COLO668 (cell line): Measurements from ENCODE around the gene PECR.
"Not testable (repeated sequence)": the region's sequence is repeated elsewhere in the genome, so short reads cannot be mapped to it uniquely, and the experiment has no call there.

Source experiments
- DNase-seq: peaks from one replicate; lab custom pipeline; 2025; ENCODE audit not compliant: unreplicated experiment; lab: John Stamatoyannopoulos, UW

Gene PECR

GRCh38 chr2:216031960-216032689 is 49.5 kb downstream of the PECR start:
- DNase-seq: no peak

- DNase-seq: no peak
These were observed 51.4 kb downstream of the PECR start for GRCh38 chr2:216030216-216030615.

- DNase-seq: no peak
These were observed 52.0 kb downstream of the PECR start for GRCh38 chr2:216029416-216030129.

- no peak for DNase-seq
These were observed 56.8 kb downstream of the PECR start for GRCh38 chr2:216024779-216025336.

GRCh38 chr2:216023055-216023648 is 58.5 kb downstream of the PECR start:
- DNase-seq: peak; percentile 46

- DNase-seq: no peak
These were observed 59.6 kb downstream of the PECR start for GRCh38 chr2:216021768-216022565.

- no peak for DNase-seq
These were observed 62.9 kb downstream of the PECR start for GRCh38 chr2:216018709-216019108.

- DNase-seq: peak; percentile 7
These were observed 64.2 kb downstream of the PECR start for GRCh38 chr2:216017365-216017764.

GRCh38 chr2:216016581-216016980 is 65.0 kb downstream of the PECR start:
- DNase-seq: no peak

GRCh38 chr2:216015722-216016464 is 65.7 kb downstream of the PECR start:
- peak; percentile 82 for DNase-seq

- DNase-seq: no peak
These were observed 66.6 kb downstream of the PECR start for GRCh38 chr2:216014986-216015385.

- no peak for DNase-seq
These were observed 67.6 kb downstream of the PECR start for GRCh38 chr2:216014006-216014405.

GRCh38 chr2:216013080-216013909 is 68.3 kb downstream of the PECR start, which contains the start of gene MREG:
Gene MREG (minus strand): TSS chr2:216013551. CDS start chr2:216013327, 224 bp downstream.
- DNase-seq: peak; percentile 92

GRCh38 chr2:216012830-216013079 is 68.9 kb downstream of the PECR start:
- no peak for DNase-seq

- DNase-seq: peak; percentile 6
These were observed 69.3 kb downstream of the PECR start for GRCh38 chr2:216012133-216012829.

GRCh38 chr2:216009215-216009614 is 72.4 kb downstream of the PECR start:
- not testable (repeated sequence) for DNase-seq

- no peak for DNase-seq
These were observed 73.2 kb downstream of the PECR start for GRCh38 chr2:216008387-216008786.

- DNase-seq: no peak
These were observed 75.4 kb downstream of the PECR start for GRCh38 chr2:216006164-216006663.
